ENCODE measurements around the gene GMCL1. TPM values are rescaled to one million over a fixed set of nuclear protein-coding genes. Genes with fewer than 3 reads are reported as not detected.
A peak's percentile ranks its signal among the peaks of the same experiment; 100 is the strongest.

Gene GMCL1
- total and polyA plus RNA-seq, 2 of the 13 experiments (the other 11 are each of a cell fraction or from before 2014, with no cell fraction given) = 18.7 to 24.0 TPM

GRCh38 chr2:69926849-69927515 lies 97.5 kb downstream of the GMCL1 start (continued):
- TF ChIP-seq SOX6 (IDR thresholded peaks at IDR 0.05) (no peak), SOX6 (CRISPR knock-in tag; IDR thresholded peaks at IDR 0.05) (peak; percentile 98), SNAPC2 (CRISPR knock-in tag; IDR thresholded peaks at IDR 0.05) (no peak), CENPX (CRISPR knock-in tag; IDR thresholded peaks at IDR 0.05) (no peak), RFXANK (CRISPR knock-in tag; IDR thresholded peaks at IDR 0.05) (no peak), POLR2AphosphoS5 (IDR thresholded peaks at IDR 0.05; ENCODE audit: low read depth, low read length) (no peak), AFF4 (CRISPR knock-in tag; IDR thresholded peaks at IDR 0.05) (no peak), NCOR1 (IDR thresholded peaks at IDR 0.05; ENCODE audit: borderline replicate concordance, low read length) (peak; percentile 75; the same call in 1 of the 2 replicates), ZEB1 (IDR thresholded peaks at IDR 0.05; ENCODE audit: insufficient replicate concordance, low read depth) (no peak), EZH2 (conservative IDR thresholded peaks at IDR 0.05; ENCODE audit: low read depth, low read length) (no peak), PLSCR1 (CRISPR knock-in tag; IDR thresholded peaks at IDR 0.05; ENCODE audit: borderline replicate concordance) (no peak), ZNF383 (CRISPR knock-in tag; IDR thresholded peaks at IDR 0.05; ENCODE audit: borderline replicate concordance) (no peak), ATF5 (CRISPR knock-in tag; IDR thresholded peaks at IDR 0.05; ENCODE audit: low read depth) (no peak), BRD4 (CRISPR knock-in tag; IDR thresholded peaks at IDR 0.05) (no peak), ZNF768 (CRISPR knock-in tag; IDR thresholded peaks at IDR 0.05) (no peak)
- TF ChIP-seq, protein P1, sequence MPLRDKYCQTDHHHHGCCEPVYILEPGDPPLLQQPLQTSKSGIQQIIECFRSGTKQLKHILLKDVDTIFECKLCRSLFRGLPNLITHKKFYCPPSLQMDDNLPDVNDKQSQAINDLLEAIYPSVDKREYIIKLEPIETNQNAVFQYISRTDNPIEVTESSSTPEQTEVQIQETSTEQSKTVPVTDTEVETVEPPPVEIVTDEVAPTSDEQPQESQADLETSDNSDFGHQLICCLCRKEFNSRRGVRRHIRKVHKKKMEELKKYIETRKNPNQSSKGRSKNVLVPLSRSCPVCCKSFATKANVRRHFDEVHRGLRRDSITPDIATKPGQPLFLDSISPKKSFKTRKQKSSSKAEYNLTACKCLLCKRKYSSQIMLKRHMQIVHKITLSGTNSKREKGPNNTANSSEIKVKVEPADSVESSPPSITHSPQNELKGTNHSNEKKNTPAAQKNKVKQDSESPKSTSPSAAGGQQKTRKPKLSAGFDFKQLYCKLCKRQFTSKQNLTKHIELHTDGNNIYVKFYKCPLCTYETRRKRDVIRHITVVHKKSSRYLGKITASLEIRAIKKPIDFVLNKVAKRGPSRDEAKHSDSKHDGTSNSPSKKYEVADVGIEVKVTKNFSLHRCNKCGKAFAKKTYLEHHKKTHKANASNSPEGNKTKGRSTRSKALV (CRISPR knock-in tag; IDR thresholded peaks at IDR 0.05) = no peak
- TF ChIP-seq, protein P2, sequence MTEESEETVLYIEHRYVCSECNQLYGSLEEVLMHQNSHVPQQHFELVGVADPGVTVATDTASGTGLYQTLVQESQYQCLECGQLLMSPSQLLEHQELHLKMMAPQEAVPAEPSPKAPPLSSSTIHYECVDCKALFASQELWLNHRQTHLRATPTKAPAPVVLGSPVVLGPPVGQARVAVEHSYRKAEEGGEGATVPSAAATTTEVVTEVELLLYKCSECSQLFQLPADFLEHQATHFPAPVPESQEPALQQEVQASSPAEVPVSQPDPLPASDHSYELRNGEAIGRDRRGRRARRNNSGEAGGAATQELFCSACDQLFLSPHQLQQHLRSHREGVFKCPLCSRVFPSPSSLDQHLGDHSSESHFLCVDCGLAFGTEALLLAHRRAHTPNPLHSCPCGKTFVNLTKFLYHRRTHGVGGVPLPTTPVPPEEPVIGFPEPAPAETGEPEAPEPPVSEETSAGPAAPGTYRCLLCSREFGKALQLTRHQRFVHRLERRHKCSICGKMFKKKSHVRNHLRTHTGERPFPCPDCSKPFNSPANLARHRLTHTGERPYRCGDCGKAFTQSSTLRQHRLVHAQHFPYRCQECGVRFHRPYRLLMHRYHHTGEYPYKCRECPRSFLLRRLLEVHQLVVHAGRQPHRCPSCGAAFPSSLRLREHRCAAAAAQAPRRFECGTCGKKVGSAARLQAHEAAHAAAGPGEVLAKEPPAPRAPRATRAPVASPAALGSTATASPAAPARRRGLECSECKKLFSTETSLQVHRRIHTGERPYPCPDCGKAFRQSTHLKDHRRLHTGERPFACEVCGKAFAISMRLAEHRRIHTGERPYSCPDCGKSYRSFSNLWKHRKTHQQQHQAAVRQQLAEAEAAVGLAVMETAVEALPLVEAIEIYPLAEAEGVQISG (CRISPR knock-in tag; IDR thresholded peaks at IDR 0.05) = no peak
- TF ChIP-seq, protein P3, sequence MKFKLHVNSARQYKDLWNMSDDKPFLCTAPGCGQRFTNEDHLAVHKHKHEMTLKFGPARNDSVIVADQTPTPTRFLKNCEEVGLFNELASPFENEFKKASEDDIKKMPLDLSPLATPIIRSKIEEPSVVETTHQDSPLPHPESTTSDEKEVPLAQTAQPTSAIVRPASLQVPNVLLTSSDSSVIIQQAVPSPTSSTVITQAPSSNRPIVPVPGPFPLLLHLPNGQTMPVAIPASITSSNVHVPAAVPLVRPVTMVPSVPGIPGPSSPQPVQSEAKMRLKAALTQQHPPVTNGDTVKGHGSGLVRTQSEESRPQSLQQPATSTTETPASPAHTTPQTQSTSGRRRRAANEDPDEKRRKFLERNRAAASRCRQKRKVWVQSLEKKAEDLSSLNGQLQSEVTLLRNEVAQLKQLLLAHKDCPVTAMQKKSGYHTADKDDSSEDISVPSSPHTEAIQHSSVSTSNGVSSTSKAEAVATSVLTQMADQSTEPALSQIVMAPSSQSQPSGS (CRISPR knock-in tag; IDR thresholded peaks at IDR 0.05) = peak; percentile 94
